H1 (cell line): Measurements from ENCODE around the gene BRAP. TPM values are rescaled to one million over a fixed set of nuclear protein-coding genes. Genes with fewer than 3 reads are reported as not detected.

Source experiments
- CTCF ChIA-PET: fragments of 300-600 bp; sonication (Branson Sonifier 250); formaldehyde crosslinking; loops from one replicate; lab custom pipeline; 2021; ENCODE audit not compliant: partially characterized antibody; lab: Charles Lee
- POLR2A ChIA-PET: fragments of 300-600 bp; sonication (Branson Sonifier 250); formaldehyde crosslinking; loops from one replicate; lab custom pipeline; 2021; ENCODE audit warnings: inconsistent platforms; ENCODE audit not compliant: partially characterized antibody; lab: Charles Lee
- DNase-seq, 2 experiments: peaks; one replicate each; pipeline versions ENCODE4 v3.0.0 to v3.0.0-alpha.2; 2010 to 2022; ENCODE audit warnings: low spot score in 2 of 2, low read depth in 1 of 2, mixed read lengths in 1 of 2
- FAIRE-seq: peaks from 2 replicates; lab custom pipeline; 2011; peaks lifted over from hg19 to GRCh38; lab: Jason Lieb, UNC
- H2AFZ ChIP-seq: 2 replicates; pipeline ENCODE4 v1.8.1; 2012; ENCODE audit warnings: low read length, inconsistent platforms
- H2AK5ac ChIP-seq: 2 replicates; pipeline ENCODE4 v1.6.1; 2013; ENCODE audit warnings: low read depth, low read length
- H2BK120ac ChIP-seq: replicated peaks from 2 replicates; pipeline ENCODE3; 2013; ENCODE audit warnings: low read depth, low read length, inconsistent platforms
- H2BK12ac ChIP-seq: 2 replicates; pipeline ENCODE4 v1.6.1; 2013; ENCODE audit warnings: low read depth, low read length
- H2BK15ac ChIP-seq: 2 replicates; pipeline ENCODE4 v1.6.1; 2013; ENCODE audit warnings: low read length
- H2BK20ac ChIP-seq: 2 replicates; pipeline ENCODE4 v1.6.1; 2013; ENCODE audit warnings: low read length
- H2BK5ac ChIP-seq: 2 replicates; pipeline ENCODE4 v1.6.1; 2013; ENCODE audit warnings: low read depth, low read length
- H3K14ac ChIP-seq: 2 replicates; pipeline ENCODE4 v1.6.1; 2013; ENCODE audit warnings: inconsistent platforms; ENCODE audit not compliant: insufficient read length
- H3K18ac ChIP-seq: 2 replicates; pipeline ENCODE4 v1.6.1; 2013; ENCODE audit warnings: low read length; ENCODE audit errors: extremely low read depth
- H3K23ac ChIP-seq: 2 replicates; pipeline ENCODE4 v1.6.1; 2013; ENCODE audit warnings: inconsistent platforms; ENCODE audit not compliant: insufficient read length
- H3K23me2 ChIP-seq: 2 replicates; pipeline ENCODE4 v1.6.1; 2013; ENCODE audit warnings: low read depth, low read length
- H3K27ac ChIP-seq: 2 replicates; pipeline ENCODE4 v1.6.1; 2011; ENCODE audit warnings: low read depth, low read length, inconsistent platforms
- H3K27me3 ChIP-seq, 4 experiments: replicated peaks in 1 of 4; 1 replicate in 1 of 4; 2 replicates in 3 of 4; pipeline versions ENCODE4 v1.6.1 to v1.8.1; 2011 to 2013; ENCODE audit warnings: low read length in 3 of 4, mild to moderate bottlenecking in 3 of 4, inconsistent platforms in 2 of 4, mixed read lengths in 2 of 4, moderate library complexity in 1 of 4; ENCODE audit not compliant: control insufficient read depth in 3 of 4, insufficient read depth in 3 of 4; ENCODE audit errors: extremely low read depth in 1 of 4
- H3K36me3 ChIP-seq, 4 experiments: 2 replicates each; pipeline versions ENCODE4 v1.6.1 to v1.8.1; 2011 to 2013; ENCODE audit warnings: mild to moderate bottlenecking in 4 of 4, low read length in 3 of 4, moderate library complexity in 2 of 4, control low read depth in 1 of 4, inconsistent platforms in 1 of 4; ENCODE audit not compliant: insufficient read depth in 4 of 4, control insufficient read depth in 2 of 4
- H3K4ac ChIP-seq: replicated peaks from 2 replicates; pipeline ENCODE3; 2013; ENCODE audit warnings: low read length, low read depth, mixed read lengths, inconsistent platforms; ENCODE audit not compliant: insufficient read length
- H3K4me1 ChIP-seq, 4 experiments: replicated peaks in 1 of 4; 1 replicate in 1 of 4; 2 replicates in 3 of 4; pipeline versions ENCODE4 v1.6.1 to v1.8.1; 2011 to 2013; ENCODE audit warnings: low read length in 3 of 4, inconsistent platforms in 2 of 4, mixed read lengths in 1 of 4; ENCODE audit not compliant: insufficient read depth in 4 of 4, control insufficient read depth in 3 of 4
- H3K4me2 ChIP-seq, 2 experiments: 2 replicates each; pipeline versions ENCODE4 v1.6.1 to v1.8.1; 2011 to 2013; ENCODE audit warnings: low read depth in 2 of 2, low read length in 2 of 2, control low read depth in 1 of 2, inconsistent platforms in 1 of 2, mild to moderate bottlenecking in 1 of 2; ENCODE audit not compliant: insufficient read depth in 1 of 2
- H3K4me3 ChIP-seq, 4 experiments: fragments of 200-600, 300-600 bp in 1 of 4; sonication (generic), shearing (Covaris generic), sonication (Bioruptor Twin) in 1 of 4; 2 replicates each; pipeline versions ENCODE4 v1.5.1 to v1.8.1; 2011 to 2016; ENCODE audit warnings: low read length in 4 of 4, low read depth in 3 of 4, control low read depth in 2 of 4, inconsistent platforms in 2 of 4, mild to moderate bottlenecking in 2 of 4, mixed read lengths in 1 of 4, moderate library complexity in 1 of 4; ENCODE audit not compliant: insufficient read depth in 2 of 4; ENCODE audit errors: extremely low read depth in 1 of 4
- H3K56ac ChIP-seq: replicated peaks from 2 replicates; pipeline ENCODE3; 2013; ENCODE audit warnings: low read depth, mild to moderate bottlenecking, mixed read lengths, low read length, inconsistent platforms; ENCODE audit not compliant: insufficient read length
- H3K79me1 ChIP-seq: 2 replicates; pipeline ENCODE4 v1.6.1; 2013; ENCODE audit warnings: low read depth, low read length, control low read depth
- H3K79me2 ChIP-seq, 2 experiments: 2 replicates each; pipeline versions ENCODE4 v1.6.1 to v1.8.1; 2012 to 2013; ENCODE audit warnings: low read length in 2 of 2, mild to moderate bottlenecking in 2 of 2, inconsistent platforms in 1 of 2; ENCODE audit not compliant: insufficient read depth in 2 of 2, control insufficient read depth in 1 of 2
- H3K9ac ChIP-seq, 4 experiments: replicated peaks in 1 of 4; 1 replicate in 1 of 4; 2 replicates in 3 of 4; pipeline versions ENCODE4 v1.6.1 to v1.8.1; 2011 to 2013; ENCODE audit warnings: low read depth in 3 of 4, low read length in 3 of 4, control low read depth in 2 of 4, mild to moderate bottlenecking in 2 of 4, moderate library complexity in 2 of 4, inconsistent platforms in 1 of 4; ENCODE audit errors: extremely low read depth in 1 of 4
- H3K9me3 ChIP-seq, 2 experiments: 2 replicates each; pipeline versions ENCODE4 v1.6.1 to v1.8.1; 2012 to 2013; ENCODE audit warnings: mild to moderate bottlenecking in 2 of 2, moderate library complexity in 2 of 2, control low read depth in 1 of 2, inconsistent platforms in 1 of 2, low read depth in 1 of 2, low read length in 1 of 2, mixed read lengths in 1 of 2; ENCODE audit not compliant: insufficient read depth in 2 of 2
- H4K20me1 ChIP-seq, 2 experiments: replicated peaks in 1 of 2; 2 replicates each; pipeline versions ENCODE3 to v1.8.1; 2011 to 2013; ENCODE audit warnings: inconsistent platforms in 2 of 2, low read length in 2 of 2, mild to moderate bottlenecking in 1 of 2; ENCODE audit not compliant: insufficient read depth in 2 of 2, control insufficient read depth in 1 of 2
- H4K5ac ChIP-seq: 2 replicates; pipeline ENCODE4 v1.6.1; 2013; ENCODE audit warnings: low read length, low read depth, mixed read lengths, inconsistent platforms; ENCODE audit not compliant: insufficient read length
- H4K8ac ChIP-seq: 2 replicates; pipeline ENCODE4 v1.8.0; 2013; ENCODE audit warnings: mild to moderate bottlenecking, moderate library complexity, low read length, inconsistent platforms; ENCODE audit not compliant: insufficient read depth; ENCODE audit errors: extremely low read depth
- H4K91ac ChIP-seq: replicated peaks from 2 replicates; pipeline ENCODE3; 2013; ENCODE audit warnings: low read length, mixed read lengths, inconsistent platforms; ENCODE audit not compliant: insufficient read length
- BACH1 ChIP-seq: IDR thresholded peaks from 2 replicates; pipeline ENCODE4 v1.6.1; 2012; ENCODE audit warnings: low read length, improper control_type of control experiment
- BCL11A ChIP-seq, 2 experiments: IDR thresholded peaks; one replicate each; pipeline ENCODE4 v1.6.1; 2011; ENCODE audit warnings: low read depth in 2 of 2, low read length in 2 of 2, mild to moderate bottlenecking in 2 of 2
- E2F6 ChIP-seq: IDR thresholded peaks from 2 replicates; pipeline ENCODE4 v1.6.1; 2012; ENCODE audit warnings: inconsistent platforms
- FOSL1 ChIP-seq: IDR thresholded peaks from 2 replicates; pipeline ENCODE4 v1.6.1; 2011; ENCODE audit warnings: mild to moderate bottlenecking, low read depth, low read length, moderate library complexity; ENCODE audit not compliant: insufficient read depth
- HDAC2 ChIP-seq, 2 experiments: fragments of 300-600 bp in 1 of 2; sonication (generic) in 1 of 2; IDR thresholded peaks; 2 replicates each; pipeline ENCODE4 v1.6.1; 2011 to 2012; ENCODE audit warnings: low read depth in 2 of 2, low read length in 2 of 2, mild to moderate bottlenecking in 2 of 2, moderate library complexity in 2 of 2, borderline replicate concordance in 1 of 2, inconsistent platforms in 1 of 2
- HDAC6 ChIP-seq: IDR thresholded peaks from one replicate; pipeline ENCODE4 v1.7.1; 2012; ENCODE audit warnings: low read depth, mild to moderate bottlenecking, inconsistent platforms, low read length, moderate library complexity
- KDM5A ChIP-seq: fragments of 200-600 bp; IDR thresholded peaks from 2 replicates; pipeline ENCODE4 v1.7.1; 2012; ENCODE audit warnings: mild to moderate bottlenecking, low read length, inconsistent platforms, mixed read lengths
- RBBP5 ChIP-seq: IDR thresholded peaks from 2 replicates; pipeline ENCODE4 v1.7.1; 2012; ENCODE audit warnings: low read depth, mild to moderate bottlenecking, inconsistent platforms, low read length, moderate library complexity, borderline replicate concordance
- SAP30 ChIP-seq: fragments of 300-600 bp; sonication (generic); IDR thresholded peaks from 2 replicates; pipeline ENCODE4 v1.7.1; 2012; ENCODE audit warnings: low read length, moderate library complexity, mild to moderate bottlenecking, inconsistent platforms; ENCODE audit not compliant: insufficient read depth, insufficient replicate concordance
- SIN3A ChIP-seq, 2 experiments: IDR thresholded peaks in 1 of 2; conservative IDR thresholded peaks in 1 of 2; 2 replicates each; pipeline ENCODE4 v1.6.1; 2011 to 2012; ENCODE audit warnings: low read length in 2 of 2, improper control_type of control experiment in 1 of 2, low read depth in 1 of 2, mild to moderate bottlenecking in 1 of 2
- SIX5 ChIP-seq: IDR thresholded peaks from 2 replicates; pipeline ENCODE4 v1.6.1; 2011; ENCODE audit warnings: mild to moderate bottlenecking, low read depth, low read length
- SRF ChIP-seq: IDR thresholded peaks from 2 replicates; pipeline ENCODE4 v1.6.1; 2011; ENCODE audit warnings: mild to moderate bottlenecking, low read depth, low read length, moderate library complexity
- SUZ12 ChIP-seq: fragments of 200-600 bp; sonication (generic); IDR thresholded peaks from 2 replicates; pipeline ENCODE4 v1.6.1; 2012; ENCODE audit warnings: mild to moderate bottlenecking, inconsistent platforms, low read length, moderate library complexity, mixed read lengths
- TEAD4 ChIP-seq: IDR thresholded peaks from 2 replicates; pipeline ENCODE4 v1.6.1; 2012; ENCODE audit warnings: low read depth, low read length, inconsistent platforms, mixed read lengths
- WGBS, 2 experiments: shearing (Covaris generic) in 1 of 2; methylation state at CpG; one replicate each; pipeline versions ENCODE4 v1.1.6 to v1.1.7; 2013 to 2015; ENCODE audit warnings: low lambda C conversion rate in 2 of 2, mixed read lengths in 2 of 2, inconsistent platforms in 1 of 2, low coverage in 1 of 2, missing lambda C conversion rate in 1 of 2; ENCODE audit not compliant: insufficient replicate concordance in 2 of 2, insufficient coverage in 1 of 2, insufficient read length in 1 of 2; ENCODE audit errors: extremely low coverage in 1 of 2, missing lambda C conversion rate in 1 of 2; 5-methylcytosine and 5-hydroxymethylcytosine counted together
- polyA plus RNA-seq, 7 experiments: library from polyadenylated mRNA; depleted of rRNA in 3 of 7; stranded (reverse) in 5 of 7; unstranded in 2 of 7; fragments of >200 nt in 5 of 7; fragments of 200-250 nt in 2 of 7; gene quantifications; 1 replicate in 5 of 7; 2 replicates in 1 of 7; 4 replicates in 1 of 7; pipeline versions ENCODE4 v1.2.1 to v1.2.3, GENCODE V29; 2011 to 2013; ENCODE audit warnings: missing spikeins in 2 of 7, mixed read lengths in 2 of 7
- total RNA-seq: library from RNA; stranded (reverse); fragmentation: NEBNext Ultra II Directional; extraction: Animal tissue kit (Norgen Biotek cat#: 25700); gene quantifications from 2 replicates; pipeline ENCODE4 v1.2.1, GENCODE V29; 2021

Gene BRAP
- total and polyA plus RNA-seq, 2 of the 8 experiments (the other 6 are each of a cell fraction or from before 2014, with no cell fraction given) = 12.8 to 22.2 TPM

GRCh38 chr12:111677186-111677585, 8.6 kb downstream of the BRAP start:
- no peak overlapping the region for H3K14ac ChIP-seq
- no peak overlapping the region for H4K5ac ChIP-seq
- CTCF ChIA-PET = no interaction called here
- no peak for TF ChIP-seq E2F6
- TF ChIP-seq SAP30 = no peak
- TF ChIP-seq BACH1 = no peak
- TF ChIP-seq SIX5 = no peak
- TF ChIP-seq BCL11A (IDR thresholded peaks at IDR 0.05; ENCODE audit: low read depth in 2 of 2, low read length in 2 of 2) = no peak
- TF ChIP-seq SUZ12 = no peak
- no peak for TF ChIP-seq FOSL1
- TF ChIP-seq HDAC6 = no peak
- no peak for TF ChIP-seq HDAC2 (IDR thresholded peaks at IDR 0.05; ENCODE audit: borderline replicate concordance in 1 of 2, low read depth in 2 of 2, low read length in 2 of 2)
- no peak for TF ChIP-seq SRF
- no peak for TF ChIP-seq KDM5A
- TF ChIP-seq SIN3A (conservative IDR thresholded peaks at IDR 0.05 in 1 of 2, IDR thresholded peaks at IDR 0.05 in 1 of 2; ENCODE audit: low read depth in 1 of 2, low read length in 2 of 2) = no peak
- no peak for TF ChIP-seq TEAD4
- TF ChIP-seq RBBP5 = no peak

More at GRCh38 chr12:111677186-111677585, 8.6 kb downstream of the BRAP start:
- H3K36me3 ChIP-seq = peaks cover 9 to 71% (median 35%) of the 10 kb centered on the region in 4 experiments
- H3K23me2 ChIP-seq = no peaks in the 10 kb centered on the region
- H2BK5ac ChIP-seq = no peak overlapping the region
- H2BK12ac ChIP-seq = no peak overlapping the region
- H3K27me3 ChIP-seq = no peaks in the 10 kb centered on the region
- H4K91ac ChIP-seq = no peak overlapping the region
- H3K79me1 ChIP-seq = no peaks in the 10 kb centered on the region
- H3K56ac ChIP-seq = no peak overlapping the region
- no peak overlapping the region for H3K9ac ChIP-seq
- no peak overlapping the region for H3K4ac ChIP-seq
- no peak overlapping the region for H2BK120ac ChIP-seq
- no peak overlapping the region for H3K4me2 ChIP-seq
- no peak overlapping the region for H2AFZ ChIP-seq
- no peak overlapping the region for H2AK5ac ChIP-seq
- WGBS, 2 experiments = 95% methylated on average over 5 of the region's 5 CpGs; no CpG with 5 or more reads in 1 of the 2 experiments
- H3K23ac ChIP-seq = no peak overlapping the region
- H4K8ac ChIP-seq = no peak overlapping the region
- FAIRE-seq = no peak
- no peak overlapping the region for H3K27ac ChIP-seq
- H3K9me3 ChIP-seq = no peaks in the 10 kb centered on the region
- H3K4me3 ChIP-seq = no peak overlapping the region
- no peak overlapping the region for H2BK20ac ChIP-seq
- no peak for DNase-seq
- no peak overlapping the region for H2BK15ac ChIP-seq
- no peaks in the 10 kb centered on the region for H3K79me2 ChIP-seq
- peaks cover 0 to 3% of the 10 kb centered on the region in 2 experiments for H4K20me1 ChIP-seq
- H3K4me1 ChIP-seq = no peaks in the 10 kb centered on the region
- H3K18ac ChIP-seq = no peak overlapping the region
- POLR2A ChIA-PET = no interaction called here
